Stimulated activated CD4-positive, alpha-beta T cell treated with anti-CD3 and anti-CD28 coated beads, TNF-alpha, amount 100 ng/mL, for 1 hour (primary cell): ENCODE results near the gene FAM50A.
"Not testable (repeated sequence)": the region's sequence is repeated elsewhere in the genome, so short reads cannot be mapped to it uniquely, and the experiment has no call there.

Experiments
- DNase-seq, 3 donors: peaks; one replicate each; pipeline ENCODE4 v3.0.0-alpha.2; 2020; ENCODE audit warnings: low read depth in 3 of 3, low spot score in 1 of 3

The FAM50A gene, protein sequence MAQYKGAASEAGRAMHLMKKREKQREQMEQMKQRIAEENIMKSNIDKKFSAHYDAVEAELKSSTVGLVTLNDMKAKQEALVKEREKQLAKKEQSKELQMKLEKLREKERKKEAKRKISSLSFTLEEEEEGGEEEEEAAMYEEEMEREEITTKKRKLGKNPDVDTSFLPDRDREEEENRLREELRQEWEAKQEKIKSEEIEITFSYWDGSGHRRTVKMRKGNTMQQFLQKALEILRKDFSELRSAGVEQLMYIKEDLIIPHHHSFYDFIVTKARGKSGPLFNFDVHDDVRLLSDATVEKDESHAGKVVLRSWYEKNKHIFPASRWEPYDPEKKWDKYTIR

DNA sequence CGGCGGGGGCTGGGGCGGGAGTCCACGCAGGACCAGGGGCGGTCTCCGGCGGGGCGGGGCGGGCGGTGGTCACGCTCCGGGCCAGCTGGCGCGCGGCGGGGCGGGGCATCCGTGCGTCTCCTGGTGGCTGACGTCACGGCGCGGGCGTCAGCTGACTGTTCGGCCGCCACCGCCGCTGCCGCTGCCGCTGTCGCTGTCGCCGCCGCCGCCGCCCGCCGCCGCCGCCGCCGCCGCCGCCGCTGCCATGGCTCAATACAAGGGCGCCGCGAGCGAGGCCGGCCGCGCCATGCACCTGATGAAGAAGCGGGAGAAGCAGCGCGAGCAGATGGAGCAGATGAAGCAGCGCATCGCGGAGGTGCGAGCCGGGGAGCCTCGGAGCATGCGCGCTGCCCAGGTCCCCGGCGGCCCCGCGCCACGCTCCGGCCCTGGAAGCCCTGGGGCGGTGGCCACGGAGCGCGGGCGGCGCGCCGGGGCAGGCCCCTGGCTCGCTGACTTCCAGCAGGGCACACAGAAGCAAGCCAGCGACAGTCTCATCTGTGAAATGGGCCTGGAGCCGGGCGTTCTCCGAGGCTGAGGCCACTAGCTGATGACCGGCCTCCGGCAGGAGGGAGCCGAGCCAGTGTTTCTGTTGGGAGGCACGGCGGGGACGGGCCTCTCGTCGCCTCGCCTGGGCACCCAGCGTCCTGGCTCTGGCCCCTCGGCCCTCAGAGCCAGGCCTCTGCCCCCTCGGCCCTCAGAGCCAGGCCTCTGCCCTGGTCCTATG is at the start of gene FAM50A:
FAM50A (plus strand) TSS at position 150 of the 763 bp plus-strand sequence; CDS start at position 245, 95 bp downstream.
- peak; percentile 13 to 54 (median 32) for DNase-seq

DNA sequence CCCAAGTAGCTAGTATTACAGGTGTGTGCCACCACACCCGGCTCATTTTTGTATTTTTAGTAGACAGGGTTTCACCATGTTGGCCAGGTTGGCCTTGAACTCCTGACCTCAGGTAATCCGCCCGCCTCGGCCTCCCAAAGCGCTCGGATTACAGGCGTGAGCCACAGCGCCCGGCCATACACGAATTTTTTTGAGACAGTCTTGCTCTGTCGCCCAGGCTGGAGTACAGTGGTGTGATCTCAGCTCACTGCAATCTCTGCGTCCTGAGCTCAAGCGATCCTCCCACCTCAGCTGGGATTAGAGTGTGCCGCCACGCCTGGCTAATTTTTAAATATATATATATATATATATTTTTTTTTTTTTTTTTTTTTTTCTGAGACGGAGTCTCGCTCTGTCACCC is 47.6 kb upstream of the FAM50A start:
- DNase-seq, result not testable (repeated sequence)

DNA sequence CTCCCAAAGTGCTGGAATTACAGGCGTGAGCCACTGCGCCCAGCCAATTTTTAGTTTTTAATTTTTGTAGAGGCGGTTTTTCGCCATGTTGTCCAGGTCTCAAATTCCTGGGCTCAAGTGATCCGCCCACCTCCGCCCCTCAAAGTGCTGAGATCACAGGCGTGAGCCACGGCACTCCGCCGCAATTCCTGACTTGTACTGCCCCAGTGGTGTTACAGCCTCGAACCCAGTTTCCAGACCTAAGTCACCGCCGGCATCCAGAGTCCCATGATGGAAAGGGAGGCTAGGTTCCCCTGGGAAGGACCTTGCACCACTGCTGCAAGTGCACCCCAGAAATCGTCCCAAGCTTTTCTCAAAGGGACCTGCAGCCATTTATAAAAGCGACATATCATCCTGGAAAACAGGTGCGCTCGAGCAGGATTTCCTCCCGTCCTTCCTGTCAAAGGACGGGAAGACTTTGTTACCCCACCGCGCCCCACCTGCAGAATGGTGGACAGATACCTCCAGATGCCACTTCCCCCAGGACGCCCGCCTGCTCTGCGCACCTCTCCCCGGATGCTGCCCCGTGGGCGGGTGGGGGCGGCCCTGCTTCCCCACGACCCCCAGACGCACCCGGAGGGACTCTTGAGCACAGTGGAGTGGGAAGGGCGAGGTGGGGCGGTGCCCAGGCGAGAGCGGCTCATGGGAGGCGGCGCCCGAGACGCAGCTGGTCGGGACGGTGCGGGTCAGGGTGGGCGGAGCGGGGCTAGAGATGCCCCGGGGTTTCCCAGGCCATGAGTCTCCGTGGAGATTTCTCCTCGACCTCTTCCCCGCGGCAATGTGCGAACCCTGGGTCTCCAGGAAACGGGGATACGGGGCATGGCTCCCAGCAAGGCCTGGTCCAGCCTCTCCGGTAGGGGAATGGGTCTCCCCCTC is 46.7 kb upstream of the FAM50A start:
- DNase-seq, result peak in 1 of 3 donors; percentile 54

DNA sequence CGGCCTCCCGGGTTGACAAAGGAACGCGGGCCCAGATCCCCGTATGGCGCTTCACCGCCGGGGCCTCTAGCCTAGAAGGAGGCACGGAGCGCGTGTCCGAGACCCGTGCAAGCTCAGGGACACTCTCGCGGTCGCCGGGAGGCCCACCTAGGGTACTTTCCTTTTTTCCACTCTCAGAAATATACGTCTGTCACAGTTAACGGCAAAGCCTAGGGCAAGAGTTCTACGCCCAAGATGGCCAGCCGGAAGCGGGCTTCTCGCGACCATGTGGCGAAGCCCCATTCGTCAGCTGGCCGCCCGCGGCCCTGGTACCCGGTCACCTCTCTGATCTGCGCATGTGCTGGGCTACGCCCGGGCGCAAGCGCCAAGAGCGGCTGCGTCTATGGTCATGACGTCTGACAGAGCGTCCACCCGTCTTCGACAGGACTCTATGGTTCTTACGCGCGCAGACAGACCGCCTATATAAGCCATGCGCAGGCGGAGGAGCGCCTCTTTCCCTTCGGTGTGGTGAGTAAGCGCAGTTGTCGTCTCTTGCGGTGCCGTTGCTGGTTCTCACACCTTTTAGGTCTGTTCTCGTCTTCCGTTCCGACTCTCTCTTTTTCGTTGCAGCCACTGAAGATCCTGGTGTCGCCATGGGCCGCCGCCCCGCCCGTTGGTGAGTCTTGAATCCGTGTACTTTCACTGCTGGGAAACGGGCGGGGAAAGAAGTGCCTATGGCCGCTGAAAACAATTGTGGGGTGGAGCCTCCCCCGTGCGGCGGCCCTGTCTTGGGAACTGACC is 45.9 kb upstream of the FAM50A start, which contains the start of gene RPL10:
RPL10 (plus strand) TSS at position 490 of the 780 bp plus-strand sequence; CDS start at position 633, 143 bp downstream.
- DNase-seq, result peak; percentile 72 to 76 (median 74)

DNA sequence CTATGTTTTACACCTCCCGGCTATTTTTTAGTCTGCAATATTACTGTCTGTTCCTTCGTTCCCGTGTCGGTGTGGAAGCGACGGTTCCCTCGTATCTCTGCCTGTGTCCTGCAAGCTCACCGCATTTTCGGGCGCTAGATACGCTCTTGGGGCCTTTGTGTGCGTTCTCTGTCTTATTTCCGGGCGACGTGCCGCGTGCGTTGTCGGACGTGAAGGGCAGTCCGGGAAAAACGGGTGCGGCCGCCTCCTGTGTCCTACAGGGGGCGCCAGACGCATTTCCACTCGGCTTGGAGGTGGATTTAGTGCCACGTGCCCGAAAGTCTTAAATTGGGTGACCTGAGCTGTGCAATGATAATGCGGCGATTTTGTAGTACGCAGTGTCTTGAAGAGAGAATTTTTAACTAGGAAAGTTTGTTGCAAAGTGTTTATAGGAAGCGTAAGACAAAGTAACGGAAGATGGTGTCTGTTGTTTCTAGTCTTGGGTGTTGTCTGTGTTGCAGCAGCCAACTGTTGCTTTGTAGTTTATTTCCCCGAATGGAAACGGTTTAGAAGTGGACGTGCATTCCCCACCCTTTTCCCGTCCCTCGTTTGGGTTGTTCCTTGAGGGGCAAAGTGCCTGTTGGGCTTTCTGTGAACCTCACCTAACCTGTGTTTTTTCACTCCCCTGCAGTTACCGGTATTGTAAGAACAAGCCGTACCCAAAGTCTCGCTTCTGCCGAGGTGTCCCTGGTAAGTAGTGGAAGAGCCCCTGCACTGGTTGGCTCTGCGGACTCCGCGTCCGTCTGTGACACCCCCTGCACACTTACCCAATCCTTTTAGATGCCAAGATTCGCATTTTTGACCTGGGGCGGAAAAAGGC is 45.0 kb upstream of the FAM50A start:
- DNase-seq, result peak; percentile 61 to 70 (median 67)

DNA sequence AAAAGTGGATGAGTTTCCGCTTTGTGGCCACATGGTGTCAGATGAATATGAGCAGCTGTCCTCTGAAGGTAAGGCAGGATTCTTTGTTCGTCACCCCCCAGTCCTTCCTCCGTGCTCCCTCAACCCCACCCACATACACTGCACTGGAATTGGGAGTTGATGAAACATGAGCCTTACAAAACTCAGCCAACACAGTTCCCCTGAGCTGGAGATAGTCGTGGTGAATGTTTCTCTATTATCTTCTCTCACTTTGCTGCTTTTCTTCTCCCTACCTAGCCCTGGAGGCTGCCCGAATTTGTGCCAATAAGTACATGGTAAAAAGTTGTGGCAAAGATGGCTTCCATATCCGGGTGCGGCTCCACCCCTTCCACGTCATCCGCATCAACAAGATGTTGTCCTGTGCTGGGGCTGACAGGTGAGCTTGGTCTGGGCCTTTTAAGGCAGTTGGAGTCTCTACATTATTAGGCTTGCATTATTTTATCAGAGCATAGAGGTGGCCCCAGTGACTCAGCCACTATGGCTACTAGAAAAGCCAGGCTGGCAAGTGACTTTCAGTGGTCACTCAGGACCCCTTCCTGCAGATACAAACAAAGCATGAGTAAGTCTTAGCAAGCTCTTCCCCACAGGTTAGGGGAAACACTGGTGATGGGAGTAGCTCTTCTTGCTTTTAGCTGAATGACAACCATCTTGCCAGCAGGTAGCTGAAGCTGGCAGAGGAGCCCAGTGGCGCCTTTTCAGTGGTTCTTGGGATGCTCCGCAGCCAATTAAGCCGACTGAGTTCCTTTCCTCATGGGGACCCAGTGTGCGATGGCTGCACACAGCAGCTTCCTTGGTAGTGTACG is 44.2 kb upstream of the FAM50A start:
- no peak for DNase-seq

DNA sequence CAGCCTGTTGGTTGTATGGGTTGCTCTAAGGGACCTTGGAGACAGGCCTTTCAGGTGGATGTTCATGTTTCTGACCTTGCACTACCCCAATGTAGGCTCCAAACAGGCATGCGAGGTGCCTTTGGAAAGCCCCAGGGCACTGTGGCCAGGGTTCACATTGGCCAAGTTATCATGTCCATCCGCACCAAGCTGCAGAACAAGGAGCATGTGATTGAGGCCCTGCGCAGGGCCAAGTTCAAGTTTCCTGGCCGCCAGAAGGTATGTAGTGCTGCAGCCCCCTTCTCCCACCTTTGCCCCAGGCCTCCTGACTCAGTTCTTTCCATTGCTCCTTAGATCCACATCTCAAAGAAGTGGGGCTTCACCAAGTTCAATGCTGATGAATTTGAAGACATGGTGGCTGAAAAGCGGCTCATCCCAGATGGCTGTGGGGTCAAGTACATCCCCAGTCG is 43.5 kb upstream of the FAM50A start:
- DNase-seq, result not testable (repeated sequence)

DNA sequence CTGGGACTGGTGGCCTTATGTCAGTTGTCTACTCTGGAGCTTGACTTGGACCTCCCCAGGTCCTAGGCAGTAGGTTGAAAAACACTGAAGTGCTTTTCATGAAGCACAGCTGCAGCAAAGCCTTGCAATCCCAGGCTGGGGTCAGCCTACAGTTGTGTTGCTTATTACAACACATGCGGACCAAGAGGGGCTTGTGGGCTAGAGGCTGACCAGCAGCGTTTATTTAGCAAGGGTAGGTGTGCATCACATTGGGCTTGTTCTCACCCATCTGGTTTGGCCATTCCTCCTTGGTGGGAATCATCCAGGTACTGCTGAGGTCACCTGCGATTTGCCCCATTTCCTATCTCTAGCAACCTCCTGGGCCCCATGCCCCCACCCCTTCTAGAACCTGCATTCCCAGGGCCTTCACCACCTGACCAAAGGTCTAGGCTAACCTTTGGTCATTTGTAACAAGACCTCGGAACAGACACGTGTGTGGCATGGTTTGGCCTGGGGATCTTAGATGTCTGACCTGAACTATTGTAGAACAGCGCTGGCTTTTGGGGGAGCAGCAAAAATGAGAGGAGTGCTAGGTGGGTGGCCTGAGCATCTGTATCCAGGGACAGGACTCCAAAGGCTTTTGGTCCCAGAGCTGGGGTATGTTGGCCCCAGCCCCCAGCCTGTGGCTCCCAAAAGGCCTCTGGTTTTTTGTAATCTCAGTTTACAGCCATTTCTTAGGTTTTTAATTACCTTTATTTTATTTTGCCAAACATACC is 42.7 kb upstream of the FAM50A start:
- DNase-seq, result no peak

DNA sequence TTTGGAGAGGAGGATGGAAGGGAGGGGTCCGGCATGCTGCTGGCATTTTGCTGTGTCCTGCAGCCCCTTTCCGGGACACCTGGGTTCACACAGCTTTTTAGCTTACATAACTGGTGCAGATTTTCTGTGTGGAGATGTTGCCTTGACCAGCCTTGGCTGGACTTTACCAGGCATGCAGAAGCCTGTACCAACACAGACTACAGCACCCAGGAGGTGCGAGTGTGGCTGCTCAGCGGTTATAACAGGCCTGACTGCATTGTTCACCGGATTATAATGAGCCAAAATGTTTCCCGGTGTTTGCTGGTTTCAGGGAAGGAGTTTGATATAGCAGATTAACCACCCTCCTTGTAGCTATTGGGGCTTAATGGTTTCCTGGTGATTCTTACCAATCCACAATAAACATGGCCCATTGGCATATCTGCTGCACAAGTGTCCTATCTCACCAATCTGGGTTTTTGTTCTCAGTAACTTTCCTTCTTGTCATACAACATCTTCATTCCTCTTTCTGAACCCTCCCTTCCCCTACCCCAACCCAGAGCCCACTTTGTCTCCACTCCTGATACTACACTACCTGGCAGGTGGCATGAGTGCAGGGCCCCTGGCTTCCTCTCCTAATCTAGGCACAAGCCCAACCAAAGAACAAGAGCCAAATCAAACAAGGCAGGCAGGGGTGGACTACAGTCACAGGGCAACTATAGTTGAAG is 41.9 kb upstream of the FAM50A start:
- no peak for DNase-seq

DNA sequence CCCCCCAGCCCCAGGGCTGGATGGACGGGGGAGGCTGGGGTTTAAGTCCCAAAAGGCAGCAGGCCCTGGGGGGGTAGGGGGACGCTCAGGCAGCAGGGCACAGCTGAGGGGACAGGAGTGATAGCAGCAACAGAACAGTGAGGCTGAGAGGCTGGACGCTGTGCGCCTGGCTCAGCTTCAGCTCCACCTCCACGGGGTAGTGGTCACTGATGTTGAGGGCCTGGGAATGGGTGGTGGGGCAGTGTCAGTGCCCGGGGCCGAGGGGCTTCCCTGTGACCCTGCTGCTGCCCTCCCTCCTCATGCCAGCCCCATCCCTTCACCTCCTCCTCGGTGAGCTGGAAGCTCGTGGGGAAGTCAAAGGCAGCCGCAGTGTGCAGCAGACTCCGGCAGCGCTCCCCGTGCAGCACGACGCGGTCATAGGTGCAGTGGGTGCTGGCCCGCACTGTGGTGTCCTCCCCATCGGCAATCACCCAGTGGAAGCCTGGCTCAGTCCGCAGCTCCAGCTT is 41.3 kb upstream of the FAM50A start:
- DNase-seq, result no peak

DNA sequence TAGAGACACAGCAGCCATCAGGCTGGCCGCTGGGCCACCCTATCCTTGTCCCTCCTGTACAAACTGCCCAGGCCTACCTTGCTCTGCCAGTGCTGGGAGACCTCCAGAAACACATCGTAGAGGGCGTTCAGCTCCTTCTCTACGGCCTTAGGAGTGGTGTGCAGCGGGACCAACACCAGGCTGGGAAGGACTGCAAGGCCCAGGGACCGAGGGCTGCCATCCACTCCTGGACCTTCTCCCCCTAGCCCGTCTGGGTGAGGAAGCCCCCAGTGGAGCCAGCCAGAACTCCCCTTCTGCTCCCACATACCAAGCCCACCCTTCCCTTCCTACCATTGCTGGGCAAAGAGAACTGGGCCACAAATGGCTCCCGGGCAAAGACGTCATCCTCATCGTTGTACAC is 40.7 kb upstream of the FAM50A start:
- no peak for DNase-seq

DNA sequence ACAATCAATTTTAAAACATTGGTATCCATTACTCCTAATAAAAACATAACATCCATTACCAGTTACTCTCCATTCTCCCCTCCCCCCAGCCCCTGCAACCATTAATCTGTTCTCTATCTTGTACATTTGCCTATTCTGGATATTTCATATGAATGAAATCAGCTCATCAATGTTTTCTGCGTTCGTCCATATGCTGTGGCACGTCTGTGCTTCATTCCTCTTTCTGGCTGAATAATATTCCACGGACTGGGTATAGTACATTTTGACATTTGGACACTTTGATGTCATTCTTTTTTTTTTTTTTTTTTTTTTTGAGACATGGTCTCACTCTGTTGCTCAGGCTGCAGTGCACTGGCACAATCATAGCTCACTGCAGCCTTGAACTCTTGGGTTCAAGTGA is 40.1 kb upstream of the FAM50A start:
- DNase-seq, result no peak

DNA sequence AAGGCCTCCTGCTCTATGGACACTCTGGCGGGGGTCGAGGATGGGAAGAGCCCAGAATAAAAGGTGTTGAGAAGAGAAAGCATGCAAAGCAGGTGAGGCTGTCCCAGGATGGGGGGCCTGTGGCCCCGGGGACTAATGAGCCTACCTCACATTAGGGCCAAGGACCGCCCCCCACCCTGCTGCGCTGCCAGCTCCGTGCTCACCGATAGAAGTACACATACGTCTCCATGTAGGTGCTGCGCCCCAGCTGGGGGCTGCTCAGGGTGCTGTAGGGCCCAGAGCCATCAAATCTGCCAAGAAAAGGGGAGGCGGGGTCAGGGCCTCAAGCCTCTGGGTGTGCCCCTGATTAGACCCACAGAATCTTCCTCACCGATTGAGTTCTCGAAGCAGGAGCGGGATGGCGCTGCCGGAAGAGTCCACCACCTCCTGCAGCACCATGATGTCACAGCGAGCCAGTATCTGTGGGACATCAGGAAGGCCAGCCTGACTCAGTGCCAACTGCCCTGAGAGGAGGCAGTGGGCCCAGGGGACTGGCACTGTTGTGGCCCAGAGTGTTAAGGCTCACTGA is 39.2 kb upstream of the FAM50A start:
- no peak for DNase-seq

DNA sequence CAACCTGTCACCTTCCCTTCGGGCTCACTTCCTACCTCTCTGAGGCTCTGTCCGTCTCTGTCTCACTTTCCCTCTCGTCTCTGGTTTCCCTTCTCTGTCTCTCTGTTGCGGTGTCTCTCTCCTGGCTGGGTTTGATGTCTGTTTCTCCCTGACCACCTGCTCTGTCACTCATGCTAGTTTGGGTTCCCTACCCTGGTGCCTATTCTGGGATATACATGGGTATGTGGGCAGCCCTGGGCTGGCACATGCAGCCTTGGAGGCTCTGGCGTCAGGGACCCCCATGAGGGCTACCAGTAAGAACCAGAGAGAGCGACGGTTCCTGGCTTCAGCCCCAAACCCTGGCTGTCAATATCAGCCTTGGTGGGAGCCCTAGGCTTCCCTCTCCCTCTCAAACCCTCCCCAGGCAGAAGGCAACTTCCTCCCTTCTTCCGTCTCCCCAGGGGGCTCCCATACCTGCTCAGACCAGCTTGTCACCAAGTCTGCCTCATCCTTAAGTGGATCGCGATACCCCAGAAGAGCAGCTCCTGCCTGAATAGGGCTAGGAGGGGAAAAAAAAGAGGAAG is 35.2 kb upstream of the FAM50A start:
- no peak for DNase-seq

DNA sequence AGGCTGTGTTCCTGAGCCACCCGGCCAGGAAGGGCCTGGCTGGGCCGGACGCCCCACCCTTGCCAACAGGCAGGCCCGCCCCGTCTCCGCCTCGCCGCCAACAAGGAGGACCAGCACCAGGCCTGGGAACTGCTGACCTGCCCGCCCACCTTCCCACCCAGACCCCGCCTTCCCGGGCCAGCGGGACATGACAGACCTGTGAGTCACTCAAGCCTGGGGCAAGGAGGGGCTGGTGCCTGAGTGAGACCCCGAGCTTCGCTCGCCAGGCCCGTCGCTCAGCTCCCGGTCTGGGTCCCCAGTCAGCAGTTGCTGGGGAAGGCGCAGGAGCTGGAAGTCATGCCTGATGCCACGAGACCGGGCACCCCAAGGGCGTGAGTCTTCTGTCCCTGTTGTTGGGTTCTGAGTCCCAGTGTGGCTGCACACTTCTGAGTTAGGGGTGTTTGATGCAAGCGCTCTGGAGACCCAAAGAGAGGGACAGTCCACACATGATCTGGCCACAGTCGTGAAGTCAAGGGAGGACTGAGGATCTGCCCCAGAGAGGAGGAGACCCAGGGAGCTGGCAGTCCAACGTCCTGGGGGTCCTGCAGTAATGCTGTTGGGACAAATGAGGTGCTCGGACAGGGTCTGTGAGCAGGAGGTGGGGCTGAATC is 34.6 kb upstream of the FAM50A start, which contains the start of gene DNASE1L1:
DNASE1L1 (minus strand) TSS at position 33 of the 650 bp plus-strand sequence. CDS start 3,686 bp downstream, outside the sequence.
- no peak for DNase-seq

DNA sequence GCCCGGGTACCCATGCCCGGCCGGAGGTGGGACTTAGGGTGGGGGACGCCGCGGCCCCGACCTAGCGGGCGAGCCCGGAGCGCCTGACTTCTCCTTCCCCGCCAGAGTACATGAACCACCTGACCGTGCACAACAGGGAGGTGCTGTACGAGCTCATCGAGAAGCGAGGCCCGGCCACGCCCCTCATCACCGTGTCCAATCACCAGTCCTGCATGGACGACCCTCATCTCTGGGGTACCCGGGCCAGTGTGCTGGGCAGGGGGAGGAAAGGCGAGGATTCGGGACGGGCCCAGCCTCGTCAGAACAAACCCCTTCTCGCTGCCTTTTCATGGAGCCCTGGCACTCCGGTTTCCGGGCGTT is 32.0 kb upstream of the FAM50A start:
- DNase-seq, result peak in 1 of 3 donors; percentile 49
